HCT116 (cell line): ENCODE measurements around the gene GPRC5C.

Experiments used
- EGR1 ChIP-seq: IDR thresholded peaks from 2 replicates; pipeline ENCODE4 v1.6.1; 2012; ENCODE audit warnings: low read depth
- EZH2 ChIP-seq: fragments of 200-600 bp; sonication (generic); IDR thresholded peaks from 2 replicates; pipeline ENCODE4 v1.6.1; 2017; ENCODE audit warnings: antibody characterized with exemption, mixed run types
- EZH2phosphoT487 ChIP-seq: fragments of 200-600 bp; IDR thresholded peaks from 2 replicates; pipeline ENCODE4 v1.6.1; 2018; ENCODE audit warnings: antibody characterized with exemption, borderline replicate concordance
- JUND ChIP-seq: IDR thresholded peaks from 2 replicates; pipeline ENCODE4 v1.6.1; 2012
- POLR2AphosphoS5 ChIP-seq: IDR thresholded peaks from 2 replicates; pipeline ENCODE4 v1.6.1; 2011; ENCODE audit warnings: mild to moderate bottlenecking, low read depth, low read length, moderate library complexity
- SIN3A ChIP-seq: IDR thresholded peaks from 2 replicates; pipeline ENCODE4 v1.6.1; 2012; ENCODE audit warnings: low read depth
- TCF7L2 ChIP-seq: IDR thresholded peaks from 2 replicates; pipeline ENCODE4 v1.7.0; 2011; ENCODE audit warnings: borderline replicate concordance, inconsistent platforms; ENCODE audit not compliant: insufficient read depth, insufficient read length; ENCODE audit errors: extremely low read depth
- ZFX ChIP-seq: fragments of 450-650 bp; IDR thresholded peaks from 2 replicates; pipeline ENCODE4 v1.6.1; 2017
- TF ChIP-seq, protein P1 (sequence below), 3 experiments: fragments of 200-600 bp in 1 of 3; sonication (generic) in 1 of 3; IDR thresholded peaks in 2 of 3; conservative IDR thresholded peaks in 1 of 3; 2 replicates each; pipeline ENCODE4 v1.5.1; 2012 to 2017; ENCODE audit warnings: low read depth in 2 of 3, low read length in 2 of 3, antibody characterized with exemption in 1 of 3, borderline replicate concordance in 1 of 3, control low read depth in 1 of 3, mild to moderate bottlenecking in 1 of 3, mixed read lengths in 1 of 3, mixed run types in 1 of 3, moderate library complexity in 1 of 3; ENCODE audit not compliant: insufficient read depth in 1 of 3
- TF ChIP-seq, protein P2 (sequence below): IDR thresholded peaks from 2 replicates; pipeline ENCODE4 v1.6.1; 2012
- TF ChIP-seq, protein P3 (sequence below): IDR thresholded peaks from 2 replicates; pipeline ENCODE4 v1.6.1; 2012; ENCODE audit warnings: low read depth
- TF ChIP-seq, protein P4 (sequence below): IDR thresholded peaks from 2 replicates; pipeline ENCODE4 v1.6.1; 2012

DNA sequence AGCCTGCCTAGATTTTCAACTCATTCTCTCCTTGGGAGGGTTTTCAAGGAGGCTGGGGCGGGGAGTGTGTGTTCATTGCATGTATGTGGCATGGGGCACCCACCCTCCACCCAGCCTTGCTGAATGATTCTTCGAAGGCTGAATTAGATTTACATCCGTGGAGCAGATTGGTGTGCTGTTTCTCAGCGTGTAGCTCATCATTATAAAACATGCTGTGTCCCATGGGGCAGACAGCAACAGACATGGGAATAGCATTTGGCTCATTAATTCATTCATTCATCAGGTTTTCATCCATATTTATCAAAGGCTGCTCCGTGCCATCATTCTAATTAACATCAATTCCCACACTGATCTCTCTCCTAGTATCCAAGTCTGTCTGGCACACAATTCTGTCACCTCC lies 23.9 kb downstream of the GPRC5C start:
- TF ChIP-seq SIN3A, result no peak
- TF ChIP-seq, protein P1, sequence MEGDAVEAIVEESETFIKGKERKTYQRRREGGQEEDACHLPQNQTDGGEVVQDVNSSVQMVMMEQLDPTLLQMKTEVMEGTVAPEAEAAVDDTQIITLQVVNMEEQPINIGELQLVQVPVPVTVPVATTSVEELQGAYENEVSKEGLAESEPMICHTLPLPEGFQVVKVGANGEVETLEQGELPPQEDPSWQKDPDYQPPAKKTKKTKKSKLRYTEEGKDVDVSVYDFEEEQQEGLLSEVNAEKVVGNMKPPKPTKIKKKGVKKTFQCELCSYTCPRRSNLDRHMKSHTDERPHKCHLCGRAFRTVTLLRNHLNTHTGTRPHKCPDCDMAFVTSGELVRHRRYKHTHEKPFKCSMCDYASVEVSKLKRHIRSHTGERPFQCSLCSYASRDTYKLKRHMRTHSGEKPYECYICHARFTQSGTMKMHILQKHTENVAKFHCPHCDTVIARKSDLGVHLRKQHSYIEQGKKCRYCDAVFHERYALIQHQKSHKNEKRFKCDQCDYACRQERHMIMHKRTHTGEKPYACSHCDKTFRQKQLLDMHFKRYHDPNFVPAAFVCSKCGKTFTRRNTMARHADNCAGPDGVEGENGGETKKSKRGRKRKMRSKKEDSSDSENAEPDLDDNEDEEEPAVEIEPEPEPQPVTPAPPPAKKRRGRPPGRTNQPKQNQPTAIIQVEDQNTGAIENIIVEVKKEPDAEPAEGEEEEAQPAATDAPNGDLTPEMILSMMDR (IDR thresholded peaks at IDR 0.05 in 2 of 3, conservative IDR thresholded peaks at IDR 0.05 in 1 of 3; ENCODE audit: borderline replicate concordance in 1 of 3, insufficient read depth in 1 of 3, low read depth in 2 of 3, low read length in 2 of 3), result no peak
- TF ChIP-seq, protein P2, sequence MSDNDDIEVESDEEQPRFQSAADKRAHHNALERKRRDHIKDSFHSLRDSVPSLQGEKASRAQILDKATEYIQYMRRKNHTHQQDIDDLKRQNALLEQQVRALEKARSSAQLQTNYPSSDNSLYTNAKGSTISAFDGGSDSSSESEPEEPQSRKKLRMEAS, result no peak
- TF ChIP-seq, protein P3, sequence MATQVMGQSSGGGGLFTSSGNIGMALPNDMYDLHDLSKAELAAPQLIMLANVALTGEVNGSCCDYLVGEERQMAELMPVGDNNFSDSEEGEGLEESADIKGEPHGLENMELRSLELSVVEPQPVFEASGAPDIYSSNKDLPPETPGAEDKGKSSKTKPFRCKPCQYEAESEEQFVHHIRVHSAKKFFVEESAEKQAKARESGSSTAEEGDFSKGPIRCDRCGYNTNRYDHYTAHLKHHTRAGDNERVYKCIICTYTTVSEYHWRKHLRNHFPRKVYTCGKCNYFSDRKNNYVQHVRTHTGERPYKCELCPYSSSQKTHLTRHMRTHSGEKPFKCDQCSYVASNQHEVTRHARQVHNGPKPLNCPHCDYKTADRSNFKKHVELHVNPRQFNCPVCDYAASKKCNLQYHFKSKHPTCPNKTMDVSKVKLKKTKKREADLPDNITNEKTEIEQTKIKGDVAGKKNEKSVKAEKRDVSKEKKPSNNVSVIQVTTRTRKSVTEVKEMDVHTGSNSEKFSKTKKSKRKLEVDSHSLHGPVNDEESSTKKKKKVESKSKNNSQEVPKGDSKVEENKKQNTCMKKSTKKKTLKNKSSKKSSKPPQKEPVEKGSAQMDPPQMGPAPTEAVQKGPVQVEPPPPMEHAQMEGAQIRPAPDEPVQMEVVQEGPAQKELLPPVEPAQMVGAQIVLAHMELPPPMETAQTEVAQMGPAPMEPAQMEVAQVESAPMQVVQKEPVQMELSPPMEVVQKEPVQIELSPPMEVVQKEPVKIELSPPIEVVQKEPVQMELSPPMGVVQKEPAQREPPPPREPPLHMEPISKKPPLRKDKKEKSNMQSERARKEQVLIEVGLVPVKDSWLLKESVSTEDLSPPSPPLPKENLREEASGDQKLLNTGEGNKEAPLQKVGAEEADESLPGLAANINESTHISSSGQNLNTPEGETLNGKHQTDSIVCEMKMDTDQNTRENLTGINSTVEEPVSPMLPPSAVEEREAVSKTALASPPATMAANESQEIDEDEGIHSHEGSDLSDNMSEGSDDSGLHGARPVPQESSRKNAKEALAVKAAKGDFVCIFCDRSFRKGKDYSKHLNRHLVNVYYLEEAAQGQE, result no peak
- TF ChIP-seq JUND, result no peak
- no peak for TF ChIP-seq EZH2
- TF ChIP-seq ZFX, result no peak
- no peak for TF ChIP-seq TCF7L2
- TF ChIP-seq EZH2phosphoT487, result no peak
- TF ChIP-seq EGR1, result no peak
- TF ChIP-seq POLR2AphosphoS5, result no peak
- TF ChIP-seq, protein P4, sequence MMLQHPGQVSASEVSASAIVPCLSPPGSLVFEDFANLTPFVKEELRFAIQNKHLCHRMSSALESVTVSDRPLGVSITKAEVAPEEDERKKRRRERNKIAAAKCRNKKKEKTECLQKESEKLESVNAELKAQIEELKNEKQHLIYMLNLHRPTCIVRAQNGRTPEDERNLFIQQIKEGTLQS, result no peak
